ENCODE results near the gene SLC13A3. TPM values are rescaled to one million over a fixed set of nuclear protein-coding genes. Genes with fewer than 3 reads are reported as not detected.

Gene SLC13A3
- total and polyA plus RNA-seq, 4 donors: 1.1 to 2.4 (median 2.0) TPM

GRCh38 chr20:46594725-46595124, 56.5 kb downstream of the SLC13A3 start:
- no peak overlapping the region for H3K27ac ChIP-seq (ENCODE audit: low read depth in 1 of 2, low read length in 1 of 2)
- H3K9ac ChIP-seq (ENCODE audit: insufficient read depth in 1 of 2, low read length in 2 of 2): no peak overlapping the region
- H3K4me3 ChIP-seq: no peak overlapping the region
- no peak for ATAC-seq (ENCODE audit: insufficient read depth, low FRiP score)
- H3K36me3 ChIP-seq (ENCODE audit: control insufficient read depth in 4 of 4, insufficient read depth in 4 of 4, low read length in 4 of 4): no peaks in the 10 kb centered on the region
- WGBS, 2 donors: 56 to 64% methylated on average over 2 of the region's 2 CpGs
- DNase-seq: no peak
- no peaks in the 10 kb centered on the region for H3K27me3 ChIP-seq (ENCODE audit: control insufficient read depth in 3 of 3, insufficient read depth in 3 of 3, low read length in 2 of 3)
- TF ChIP-seq, protein P1, sequence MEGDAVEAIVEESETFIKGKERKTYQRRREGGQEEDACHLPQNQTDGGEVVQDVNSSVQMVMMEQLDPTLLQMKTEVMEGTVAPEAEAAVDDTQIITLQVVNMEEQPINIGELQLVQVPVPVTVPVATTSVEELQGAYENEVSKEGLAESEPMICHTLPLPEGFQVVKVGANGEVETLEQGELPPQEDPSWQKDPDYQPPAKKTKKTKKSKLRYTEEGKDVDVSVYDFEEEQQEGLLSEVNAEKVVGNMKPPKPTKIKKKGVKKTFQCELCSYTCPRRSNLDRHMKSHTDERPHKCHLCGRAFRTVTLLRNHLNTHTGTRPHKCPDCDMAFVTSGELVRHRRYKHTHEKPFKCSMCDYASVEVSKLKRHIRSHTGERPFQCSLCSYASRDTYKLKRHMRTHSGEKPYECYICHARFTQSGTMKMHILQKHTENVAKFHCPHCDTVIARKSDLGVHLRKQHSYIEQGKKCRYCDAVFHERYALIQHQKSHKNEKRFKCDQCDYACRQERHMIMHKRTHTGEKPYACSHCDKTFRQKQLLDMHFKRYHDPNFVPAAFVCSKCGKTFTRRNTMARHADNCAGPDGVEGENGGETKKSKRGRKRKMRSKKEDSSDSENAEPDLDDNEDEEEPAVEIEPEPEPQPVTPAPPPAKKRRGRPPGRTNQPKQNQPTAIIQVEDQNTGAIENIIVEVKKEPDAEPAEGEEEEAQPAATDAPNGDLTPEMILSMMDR (IDR thresholded peaks at IDR 0.05; ENCODE audit: control extremely low read depth, extremely low read depth): no peak
- no peaks in the 10 kb centered on the region for H3K9me3 ChIP-seq (ENCODE audit: control insufficient read depth in 4 of 4, insufficient read depth in 3 of 4, low read length in 3 of 4)
- H3K4me1 ChIP-seq (ENCODE audit: control insufficient read depth in 5 of 5, insufficient read depth in 5 of 5, low read length in 5 of 5): no peaks in the 10 kb centered on the region

GRCh38 chr20:46592580-46593362, 58.5 kb downstream of the SLC13A3 start:
- no peak overlapping the region for H3K9ac ChIP-seq (ENCODE audit: insufficient read depth in 1 of 2, low read length in 2 of 2)
- ATAC-seq (ENCODE audit: insufficient read depth, low FRiP score) (no peak), DNase-seq (no peak)
- no peaks in the 10 kb centered on the region for H3K36me3 ChIP-seq (ENCODE audit: control insufficient read depth in 4 of 4, insufficient read depth in 4 of 4, low read length in 4 of 4)
- no peak overlapping the region for H3K27ac ChIP-seq (ENCODE audit: low read depth in 1 of 2, low read length in 1 of 2)
- TF ChIP-seq, protein P1 (IDR thresholded peaks at IDR 0.05; ENCODE audit: control extremely low read depth, extremely low read depth): no peak
- H3K27me3 ChIP-seq (ENCODE audit: control insufficient read depth in 3 of 3, insufficient read depth in 3 of 3, low read length in 2 of 3): no peaks in the 10 kb centered on the region
- H3K4me1 ChIP-seq (ENCODE audit: control insufficient read depth in 5 of 5, insufficient read depth in 5 of 5, low read length in 5 of 5): no peaks in the 10 kb centered on the region
- WGBS, 2 donors: 92 to 96% methylated on average over 4 of the region's 4 CpGs
- peaks cover 0 to 2% (median 0%) of the 10 kb centered on the region in 4 donors for H3K9me3 ChIP-seq (ENCODE audit: control insufficient read depth in 4 of 4, insufficient read depth in 3 of 4, low read length in 3 of 4)
- H3K4me3 ChIP-seq: no peak overlapping the region

DNA sequence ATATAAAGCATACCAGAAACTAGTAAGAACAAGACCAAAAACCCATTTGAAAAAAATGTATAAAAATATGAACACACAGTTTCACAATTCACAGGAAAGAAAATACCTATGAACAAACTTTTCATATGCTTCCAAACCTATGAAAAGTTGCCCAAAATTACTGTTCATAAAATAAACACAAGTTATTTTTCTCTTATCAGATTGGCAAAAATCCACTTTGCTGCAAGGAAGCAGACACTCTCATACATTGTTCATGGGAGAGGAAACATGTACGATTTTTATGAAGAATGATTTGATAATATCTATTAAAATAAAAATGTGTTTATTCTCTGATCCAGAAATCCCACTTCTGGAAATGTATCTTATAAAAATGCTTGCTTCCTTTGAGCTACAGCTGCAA, 60.8 kb downstream of the SLC13A3 start:
- Histone ChIP-seq H3K9me3 (ENCODE audit: control insufficient read depth in 4 of 4, insufficient read depth in 3 of 4, low read length in 3 of 4) (peaks cover 0 to 2% (median 0%) of the 10 kb centered on the region in 4 donors), H3K4me1 (ENCODE audit: control insufficient read depth in 5 of 5, insufficient read depth in 5 of 5, low read length in 5 of 5) (no peaks in the 10 kb centered on the region), H3K36me3 (ENCODE audit: control insufficient read depth in 4 of 4, insufficient read depth in 4 of 4, low read length in 4 of 4) (no peaks in the 10 kb centered on the region), H3K4me3 (no peak overlapping the region), H3K9ac (ENCODE audit: insufficient read depth in 1 of 2, low read length in 2 of 2) (no peak overlapping the region), H3K27ac (ENCODE audit: low read depth in 1 of 2, low read length in 1 of 2) (no peak overlapping the region), H3K27me3 (ENCODE audit: control insufficient read depth in 3 of 3, insufficient read depth in 3 of 3, low read length in 2 of 3) (no peaks in the 10 kb centered on the region)
- DNase-seq (peak in 2 of 3 donors; percentile 46 to 58), ATAC-seq (ENCODE audit: insufficient read depth, low FRiP score) (no peak)
- 20 to 28% methylated on average over 1 of the region's 1 CpG for WGBS, 2 donors
- TF ChIP-seq, protein P1 (IDR thresholded peaks at IDR 0.05; ENCODE audit: control extremely low read depth, extremely low read depth): no peak
